Fibroblast of pulmonary artery (primary cell): ENCODE measurements around the gene HFM1.
"Not testable (repeated sequence)": the region's sequence is repeated elsewhere in the genome, so short reads cannot be mapped to it uniquely, and the experiment has no call there.

Experiments used
- DNase-seq: peaks from one replicate; pipeline ENCODE4 v3.0.0-alpha.2; 2010; ENCODE audit warnings: low read depth
- H3K4me3 ChIP-seq: replicated peaks from 2 replicates; pipeline ENCODE4 v1.5.1; 2011; ENCODE audit warnings: low read depth, mild to moderate bottlenecking, control low read depth, low read length, moderate library complexity
- TF ChIP-seq, protein P1 (sequence below): IDR thresholded peaks from 2 replicates; pipeline ENCODE4 v1.5.1; 2011; ENCODE audit warnings: mild to moderate bottlenecking, control low read depth, low read length, inconsistent platforms; ENCODE audit errors: missing control alignments

The HFM1 gene

DNA sequence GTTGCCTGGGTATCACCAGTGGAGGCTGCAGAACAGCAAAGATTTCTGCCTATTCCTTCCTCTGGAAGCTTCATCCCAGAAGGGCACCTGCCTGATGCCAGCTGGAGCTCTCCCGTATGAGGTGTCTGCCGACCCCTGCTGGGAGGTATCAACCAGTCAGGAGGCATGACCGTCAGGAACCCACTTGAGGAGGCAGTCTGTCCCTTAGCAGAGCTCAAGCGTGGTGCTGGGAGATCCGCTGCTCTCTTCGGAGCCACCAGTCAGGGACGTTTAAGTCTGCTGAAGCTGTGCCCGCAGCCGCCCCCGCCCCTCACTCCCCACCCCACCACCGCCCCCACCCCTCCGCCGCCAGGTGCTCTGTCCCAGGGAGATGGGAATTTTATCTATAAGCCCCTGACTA lies 23.1 kb upstream of the HFM1 start:
- H3K4me3 ChIP-seq: no peak overlapping the region
- DNase-seq: no peak
- TF ChIP-seq, protein P1, sequence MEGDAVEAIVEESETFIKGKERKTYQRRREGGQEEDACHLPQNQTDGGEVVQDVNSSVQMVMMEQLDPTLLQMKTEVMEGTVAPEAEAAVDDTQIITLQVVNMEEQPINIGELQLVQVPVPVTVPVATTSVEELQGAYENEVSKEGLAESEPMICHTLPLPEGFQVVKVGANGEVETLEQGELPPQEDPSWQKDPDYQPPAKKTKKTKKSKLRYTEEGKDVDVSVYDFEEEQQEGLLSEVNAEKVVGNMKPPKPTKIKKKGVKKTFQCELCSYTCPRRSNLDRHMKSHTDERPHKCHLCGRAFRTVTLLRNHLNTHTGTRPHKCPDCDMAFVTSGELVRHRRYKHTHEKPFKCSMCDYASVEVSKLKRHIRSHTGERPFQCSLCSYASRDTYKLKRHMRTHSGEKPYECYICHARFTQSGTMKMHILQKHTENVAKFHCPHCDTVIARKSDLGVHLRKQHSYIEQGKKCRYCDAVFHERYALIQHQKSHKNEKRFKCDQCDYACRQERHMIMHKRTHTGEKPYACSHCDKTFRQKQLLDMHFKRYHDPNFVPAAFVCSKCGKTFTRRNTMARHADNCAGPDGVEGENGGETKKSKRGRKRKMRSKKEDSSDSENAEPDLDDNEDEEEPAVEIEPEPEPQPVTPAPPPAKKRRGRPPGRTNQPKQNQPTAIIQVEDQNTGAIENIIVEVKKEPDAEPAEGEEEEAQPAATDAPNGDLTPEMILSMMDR: no peak

DNA sequence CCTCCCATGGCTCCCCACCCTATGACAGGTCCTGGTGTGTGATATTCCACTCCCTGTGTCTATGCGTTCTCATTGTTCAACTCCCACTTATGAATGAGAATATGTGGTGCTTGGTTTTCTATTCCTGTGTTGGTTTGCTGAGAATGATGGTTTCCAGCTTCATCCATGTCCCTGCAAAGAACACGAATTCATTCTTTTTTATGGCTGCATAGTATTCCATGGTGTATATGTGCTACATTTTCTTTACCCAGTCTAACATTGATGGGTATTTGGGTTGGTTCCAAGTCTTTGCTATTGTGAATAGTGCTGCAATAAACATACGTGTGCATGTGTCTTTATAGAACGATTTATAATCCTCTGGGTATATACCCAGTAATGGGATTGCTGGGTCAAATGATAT lies 17.9 kb upstream of the HFM1 start:
- not testable (repeated sequence) for DNase-seq, H3K4me3 ChIP-seq

DNA sequence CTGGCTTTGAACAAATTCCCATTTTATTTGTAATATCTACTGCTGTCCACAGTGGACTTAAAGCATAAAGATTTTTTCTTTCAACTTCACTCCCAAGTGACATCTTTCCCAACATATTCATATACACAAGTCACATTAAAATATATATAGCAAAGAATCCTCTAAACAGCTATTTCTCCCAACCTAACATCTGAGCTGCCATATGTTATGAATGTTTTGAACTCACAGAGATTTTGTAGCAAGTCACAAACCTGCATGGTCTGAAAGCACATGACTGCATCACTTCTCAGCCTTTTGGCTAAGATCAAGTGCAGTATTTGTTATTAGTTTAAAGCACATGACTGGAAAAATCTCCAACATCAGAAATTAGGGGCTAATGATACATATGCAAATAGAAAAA lies 7.7 kb upstream of the HFM1 start:
- no peak for DNase-seq
- H3K4me3 ChIP-seq: no peak overlapping the region
- TF ChIP-seq, protein P1: no peak

DNA sequence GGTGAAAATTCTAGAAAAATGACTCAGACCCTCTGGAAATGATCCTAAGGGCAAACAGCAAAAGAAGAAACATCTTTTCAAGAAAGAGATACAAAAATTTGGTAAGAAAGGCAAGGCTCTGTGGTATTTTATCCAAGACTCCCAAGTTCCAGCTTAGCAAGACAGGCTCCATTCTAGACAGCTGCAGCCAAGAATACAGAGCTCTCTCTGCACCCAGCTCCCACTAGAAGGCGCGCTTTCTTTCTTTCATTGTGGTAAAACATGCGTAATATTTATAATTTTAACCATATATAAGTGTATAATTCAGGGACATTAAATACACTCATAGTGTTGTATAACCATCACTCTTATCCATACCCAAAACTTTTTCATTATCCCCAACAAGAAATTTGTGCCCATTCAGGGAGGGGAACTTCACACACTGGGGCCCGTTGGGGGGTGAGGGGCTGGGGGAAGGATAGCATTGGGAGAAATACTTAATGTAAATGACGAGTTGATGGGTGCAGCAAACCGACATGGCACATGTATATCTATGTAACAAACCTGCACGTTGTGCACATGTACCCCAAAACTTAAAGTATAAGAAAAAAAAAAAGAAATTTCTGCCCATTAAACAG lies 2.2 kb upstream of the HFM1 start:
- TF ChIP-seq, protein P1: peak; percentile 55
- H3K4me3 ChIP-seq: no peak overlapping the region
- DNase-seq: peak; percentile 28

DNA sequence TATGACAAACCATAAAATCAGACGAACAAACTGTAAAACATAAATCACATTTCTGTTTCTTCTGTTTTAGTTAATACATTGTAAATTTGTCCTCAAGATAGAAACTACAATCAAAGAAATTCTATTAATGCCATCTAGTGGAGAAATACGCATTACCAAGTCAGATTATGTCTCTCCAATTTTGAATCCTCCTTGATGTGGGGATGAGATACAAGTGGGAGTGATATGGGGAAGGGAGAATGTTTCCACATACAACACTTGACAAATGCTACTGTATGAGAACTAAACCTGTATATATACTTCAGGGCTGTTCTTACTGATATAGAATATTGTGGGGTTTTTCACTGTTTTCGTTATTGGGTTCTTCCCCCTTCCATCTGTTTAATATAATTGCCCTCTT lies 2.6 kb downstream of the HFM1 start:
- TF ChIP-seq, protein P1: peak; percentile 62
- no peak overlapping the region for H3K4me3 ChIP-seq
- DNase-seq: peak; percentile 44

DNA sequence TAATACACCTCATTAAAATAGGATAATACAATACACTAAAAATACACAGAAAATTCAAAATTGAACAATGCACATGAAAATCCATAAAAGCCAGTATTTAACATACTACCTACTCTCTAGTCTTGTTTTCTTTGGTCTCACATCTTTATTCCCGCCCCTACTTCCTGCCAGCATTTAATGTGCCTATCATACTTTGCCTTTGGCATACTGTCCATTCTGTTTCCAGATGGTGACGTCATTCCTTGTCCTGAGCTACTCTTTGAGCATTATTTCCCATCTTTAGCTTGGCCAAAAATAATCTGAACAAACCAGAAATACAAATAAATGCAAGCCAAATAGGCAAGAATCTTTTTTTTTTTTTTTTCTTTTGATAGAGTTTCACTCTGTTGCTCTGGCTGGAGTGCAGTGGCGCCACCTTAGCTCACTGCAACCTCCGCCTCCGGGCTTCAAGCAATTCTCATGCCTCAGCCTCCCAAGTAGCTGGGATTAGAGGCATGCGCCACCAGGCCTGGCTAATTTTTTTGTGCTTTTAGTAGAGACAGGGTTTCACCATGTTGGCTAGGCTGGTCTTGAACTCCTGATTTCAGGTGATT lies 4.4 kb downstream of the HFM1 start:
- TF ChIP-seq, protein P1: no peak
- DNase-seq: peak; percentile 32
- H3K4me3 ChIP-seq: no peak overlapping the region

DNA sequence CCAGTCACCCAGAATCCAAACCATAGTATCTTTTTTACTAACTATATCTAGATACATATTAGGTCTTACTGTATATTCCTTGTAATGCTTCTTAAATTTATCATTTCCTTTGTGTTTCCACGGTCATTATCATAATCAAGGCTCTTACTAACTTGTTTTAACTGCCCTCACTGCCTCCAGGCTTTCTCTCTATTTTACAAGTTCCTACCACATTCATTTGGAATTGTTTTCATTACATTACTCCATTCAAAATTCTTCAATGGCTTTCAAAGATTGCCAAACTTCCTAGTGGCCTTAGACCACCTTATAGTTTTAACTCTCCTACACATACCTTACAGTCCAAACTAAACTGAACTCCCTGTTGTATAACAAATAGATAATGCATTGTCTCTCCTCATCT lies 6.3 kb downstream of the HFM1 start:
- no peak for DNase-seq
- TF ChIP-seq, protein P1: no peak
- H3K4me3 ChIP-seq: no peak overlapping the region
